GM19328 (cell line): ENCODE results near the gene MGAT1.

Experiments
- ATAC-seq: cut with Tn5 transposase; IDR thresholded peaks from one replicate; pipeline ENCODE4 v1.9.1; 2021; ENCODE audit warnings: mild to moderate bottlenecking, moderate library complexity; ENCODE audit not compliant: unreplicated experiment

Gene MGAT1

GRCh38 chr5:180824630-180825476 lies 22.2 kb upstream of the MGAT1 start:
- no peak for ATAC-seq

GRCh38 chr5:180823940-180824629 lies 21.5 kb upstream of the MGAT1 start:
- ATAC-seq, result no peak

- no peak for ATAC-seq
Observed at GRCh38 chr5:180823346-180823745, 20.7 kb upstream of the MGAT1 start.

GRCh38 chr5:180821538-180821937 lies 18.9 kb upstream of the MGAT1 start:
- ATAC-seq, result no peak

GRCh38 chr5:180820788-180821321 lies 18.2 kb upstream of the MGAT1 start:
- peak; percentile 61 for ATAC-seq

- ATAC-seq, result no peak
Observed at GRCh38 chr5:180818677-180819341, 16.2 kb upstream of the MGAT1 start.

GRCh38 chr5:180817893-180818674 lies 15.5 kb upstream of the MGAT1 start:
- no peak for ATAC-seq

- no peak for ATAC-seq
Observed at GRCh38 chr5:180816608-180817534, 14.3 kb upstream of the MGAT1 start.

- no peak for ATAC-seq
Observed at GRCh38 chr5:180815293-180815917, 12.8 kb upstream of the MGAT1 start.

GRCh38 chr5:180813420-180813819 lies 10.8 kb upstream of the MGAT1 start:
- no peak for ATAC-seq

GRCh38 chr5:180811623-180812124 lies 9.1 kb upstream of the MGAT1 start:
- ATAC-seq, result no peak

GRCh38 chr5:180810959-180811622 lies 8.5 kb upstream of the MGAT1 start:
- no peak for ATAC-seq

GRCh38 chr5:180810210-180810958 lies 7.8 kb upstream of the MGAT1 start:
- peak; percentile 71 for ATAC-seq

- ATAC-seq, result peak; percentile 59
Observed at GRCh38 chr5:180809403-180810209, 7.0 kb upstream of the MGAT1 start.

- ATAC-seq, result no peak
Observed at GRCh38 chr5:180808461-180809000, 5.9 kb upstream of the MGAT1 start.

GRCh38 chr5:180807654-180808414 lies 5.2 kb upstream of the MGAT1 start:
- no peak for ATAC-seq
